HL-60 (cell line): ENCODE data around the gene NCAPG2.
A peak's percentile ranks its signal among the peaks of the same experiment; 100 is the strongest.

Experiments used
- DNase-seq, 2 experiments: peaks; one replicate each; pipeline ENCODE4 v3.0.0-alpha.2; 2010 to 2020; ENCODE audit warnings: low read depth in 1 of 2, low spot score in 1 of 2
- H3K27ac ChIP-seq: fragments of 250-450 bp; sonication (Bioruptor Pico); replicated peaks from 2 replicates; pipeline ENCODE4 v1.5.1; 2020; ENCODE audit warnings: mild to moderate bottlenecking, moderate library complexity
- H3K27me3 ChIP-seq: fragments of 250-450 bp; sonication (Bioruptor Pico); 2 replicates; pipeline ENCODE4 v1.5.1; 2021; ENCODE audit warnings: mild to moderate bottlenecking, moderate library complexity; ENCODE audit not compliant: insufficient read depth, poor library complexity, severe bottlenecking
- H3K4me3 ChIP-seq: replicated peaks from 2 replicates; pipeline ENCODE4 v1.5.1; 2011; ENCODE audit warnings: mild to moderate bottlenecking, control low read depth, low read length; ENCODE audit not compliant: insufficient read depth
- GABPA ChIP-seq: IDR thresholded peaks from 2 replicates; pipeline ENCODE4 v1.6.1; 2012; ENCODE audit warnings: low read depth
- POLR2AphosphoS5 ChIP-seq: IDR thresholded peaks from 2 replicates; pipeline ENCODE4 v1.6.1; 2012; ENCODE audit warnings: low read depth
- SPI1 ChIP-seq: IDR thresholded peaks from 2 replicates; pipeline ENCODE4 v1.6.1; 2012; ENCODE audit warnings: low read depth, mild to moderate bottlenecking, borderline replicate concordance
- TF ChIP-seq, protein P1 (sequence below): IDR thresholded peaks from one replicate; pipeline ENCODE4 v1.5.1; 2011; ENCODE audit warnings: low read length, control low read depth, inconsistent platforms; ENCODE audit not compliant: insufficient read depth
- TF ChIP-seq, protein P2 (sequence below): IDR thresholded peaks from 2 replicates; pipeline ENCODE4 v1.6.1; 2012; ENCODE audit warnings: low read depth; ENCODE audit not compliant: insufficient replicate concordance

The NCAPG2 gene

DNA sequence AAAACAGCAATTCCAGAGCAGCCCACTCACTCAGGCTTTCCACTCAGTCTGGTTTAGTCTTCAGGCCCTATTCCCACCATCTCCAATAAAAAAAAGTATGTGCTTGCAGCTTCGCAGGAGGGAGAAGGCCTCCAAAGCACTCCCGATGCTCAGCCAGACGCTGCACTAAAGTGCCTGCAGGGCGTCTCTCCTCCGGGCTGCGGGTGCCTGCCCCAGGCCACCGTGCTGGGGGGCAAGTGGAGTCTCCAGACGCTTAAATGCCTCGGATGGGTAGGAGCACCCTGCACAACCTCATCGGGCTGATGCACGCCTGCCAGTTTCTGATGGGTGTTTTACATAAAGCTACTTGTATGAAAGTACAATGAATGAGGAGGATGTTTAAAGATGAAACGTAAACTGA, 31.3 kb upstream of the NCAPG2 start:
- TF ChIP-seq, protein P1, sequence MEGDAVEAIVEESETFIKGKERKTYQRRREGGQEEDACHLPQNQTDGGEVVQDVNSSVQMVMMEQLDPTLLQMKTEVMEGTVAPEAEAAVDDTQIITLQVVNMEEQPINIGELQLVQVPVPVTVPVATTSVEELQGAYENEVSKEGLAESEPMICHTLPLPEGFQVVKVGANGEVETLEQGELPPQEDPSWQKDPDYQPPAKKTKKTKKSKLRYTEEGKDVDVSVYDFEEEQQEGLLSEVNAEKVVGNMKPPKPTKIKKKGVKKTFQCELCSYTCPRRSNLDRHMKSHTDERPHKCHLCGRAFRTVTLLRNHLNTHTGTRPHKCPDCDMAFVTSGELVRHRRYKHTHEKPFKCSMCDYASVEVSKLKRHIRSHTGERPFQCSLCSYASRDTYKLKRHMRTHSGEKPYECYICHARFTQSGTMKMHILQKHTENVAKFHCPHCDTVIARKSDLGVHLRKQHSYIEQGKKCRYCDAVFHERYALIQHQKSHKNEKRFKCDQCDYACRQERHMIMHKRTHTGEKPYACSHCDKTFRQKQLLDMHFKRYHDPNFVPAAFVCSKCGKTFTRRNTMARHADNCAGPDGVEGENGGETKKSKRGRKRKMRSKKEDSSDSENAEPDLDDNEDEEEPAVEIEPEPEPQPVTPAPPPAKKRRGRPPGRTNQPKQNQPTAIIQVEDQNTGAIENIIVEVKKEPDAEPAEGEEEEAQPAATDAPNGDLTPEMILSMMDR = no peak
- TF ChIP-seq SPI1 = no peak
- TF ChIP-seq POLR2AphosphoS5 = no peak
- TF ChIP-seq GABPA = no peak
- TF ChIP-seq, protein P2, sequence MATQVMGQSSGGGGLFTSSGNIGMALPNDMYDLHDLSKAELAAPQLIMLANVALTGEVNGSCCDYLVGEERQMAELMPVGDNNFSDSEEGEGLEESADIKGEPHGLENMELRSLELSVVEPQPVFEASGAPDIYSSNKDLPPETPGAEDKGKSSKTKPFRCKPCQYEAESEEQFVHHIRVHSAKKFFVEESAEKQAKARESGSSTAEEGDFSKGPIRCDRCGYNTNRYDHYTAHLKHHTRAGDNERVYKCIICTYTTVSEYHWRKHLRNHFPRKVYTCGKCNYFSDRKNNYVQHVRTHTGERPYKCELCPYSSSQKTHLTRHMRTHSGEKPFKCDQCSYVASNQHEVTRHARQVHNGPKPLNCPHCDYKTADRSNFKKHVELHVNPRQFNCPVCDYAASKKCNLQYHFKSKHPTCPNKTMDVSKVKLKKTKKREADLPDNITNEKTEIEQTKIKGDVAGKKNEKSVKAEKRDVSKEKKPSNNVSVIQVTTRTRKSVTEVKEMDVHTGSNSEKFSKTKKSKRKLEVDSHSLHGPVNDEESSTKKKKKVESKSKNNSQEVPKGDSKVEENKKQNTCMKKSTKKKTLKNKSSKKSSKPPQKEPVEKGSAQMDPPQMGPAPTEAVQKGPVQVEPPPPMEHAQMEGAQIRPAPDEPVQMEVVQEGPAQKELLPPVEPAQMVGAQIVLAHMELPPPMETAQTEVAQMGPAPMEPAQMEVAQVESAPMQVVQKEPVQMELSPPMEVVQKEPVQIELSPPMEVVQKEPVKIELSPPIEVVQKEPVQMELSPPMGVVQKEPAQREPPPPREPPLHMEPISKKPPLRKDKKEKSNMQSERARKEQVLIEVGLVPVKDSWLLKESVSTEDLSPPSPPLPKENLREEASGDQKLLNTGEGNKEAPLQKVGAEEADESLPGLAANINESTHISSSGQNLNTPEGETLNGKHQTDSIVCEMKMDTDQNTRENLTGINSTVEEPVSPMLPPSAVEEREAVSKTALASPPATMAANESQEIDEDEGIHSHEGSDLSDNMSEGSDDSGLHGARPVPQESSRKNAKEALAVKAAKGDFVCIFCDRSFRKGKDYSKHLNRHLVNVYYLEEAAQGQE = no peak
- no peak overlapping the region for H3K27ac ChIP-seq
- DNase-seq = no peak
- H3K27me3 ChIP-seq = no peaks in the 10 kb centered on the region
- no peak overlapping the region for H3K4me3 ChIP-seq

DNA sequence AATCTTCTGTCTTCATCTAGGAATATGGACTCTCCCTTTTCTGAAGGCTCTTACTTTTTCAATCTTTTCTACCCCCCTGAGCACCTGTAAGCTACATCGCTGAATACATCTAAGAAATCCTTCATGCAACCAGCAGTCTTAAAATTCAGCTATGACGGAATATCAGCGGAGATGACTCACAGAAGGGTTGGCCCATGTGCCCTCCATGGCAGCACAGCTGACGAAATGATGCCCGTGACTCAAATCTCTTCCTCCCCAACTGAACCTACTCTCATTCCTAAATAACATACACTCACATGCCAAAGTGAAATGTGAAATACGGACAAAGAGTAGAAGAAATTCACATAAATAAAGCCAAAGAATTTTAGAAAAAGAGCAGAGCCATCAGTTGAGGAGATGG, 30.3 kb upstream of the NCAPG2 start:
- TF ChIP-seq SPI1 = no peak
- TF ChIP-seq, protein P1 = no peak
- TF ChIP-seq GABPA = no peak
- TF ChIP-seq POLR2AphosphoS5 = no peak
- TF ChIP-seq, protein P2 = no peak
- DNase-seq = peak in 1 of 2 experiments; percentile 53
- H3K27me3 ChIP-seq = no peaks in the 10 kb centered on the region

DNA sequence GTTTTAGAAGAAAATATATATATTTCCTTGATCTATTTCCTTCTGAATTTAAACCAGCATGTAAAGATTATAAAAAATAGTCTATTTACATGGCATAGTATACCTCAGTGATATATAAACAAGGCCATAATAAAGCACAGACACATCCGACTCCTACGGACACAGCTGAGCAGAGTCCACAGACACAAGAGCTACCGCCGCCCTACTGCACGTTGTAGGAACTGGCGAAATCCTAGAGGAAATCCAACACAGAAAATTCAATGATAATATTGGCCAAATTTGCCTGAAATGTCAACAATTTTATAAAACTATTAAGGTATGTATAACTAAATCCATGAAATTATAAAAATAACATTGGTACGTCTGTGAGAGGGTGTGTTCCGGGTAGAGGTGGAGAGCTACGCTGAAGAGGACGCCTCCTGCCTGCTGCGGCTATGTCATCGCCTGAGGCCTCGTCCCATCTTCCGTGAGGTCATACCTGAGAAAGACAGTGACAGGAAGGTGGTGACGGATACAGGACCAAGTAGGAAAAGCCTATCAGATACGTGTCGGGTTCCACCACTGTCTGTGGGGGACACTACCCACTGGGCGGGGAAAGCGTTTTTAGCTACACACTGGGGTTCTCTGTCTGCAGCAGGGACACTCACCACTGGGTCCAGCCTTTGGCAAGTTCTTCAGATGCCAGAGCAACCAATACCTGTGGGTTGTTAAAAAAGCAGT, 29.3 kb upstream of the NCAPG2 start:
- Histone ChIP-seq H3K27me3 (no peaks in the 10 kb centered on the region), H3K27ac (no peak overlapping the region), H3K4me3 (no peak overlapping the region)
- no peak for DNase-seq
- TF ChIP-seq GABPA = no peak
- TF ChIP-seq SPI1 = no peak
- TF ChIP-seq, protein P1 = no peak
- TF ChIP-seq POLR2AphosphoS5 = no peak
- TF ChIP-seq, protein P2 = no peak

More for the DNA sequence above, 30.3 kb upstream of the NCAPG2 start:
- Histone ChIP-seq H3K27ac (no peak overlapping the region), H3K4me3 (no peak overlapping the region)
